DMS53 (cell line): ENCODE data around the gene MTUS2.
"Not testable (repeated sequence)": the region's sequence is repeated elsewhere in the genome, so short reads cannot be mapped to it uniquely, and the experiment has no call there.

Source experiments
- DNase-seq: peaks from one replicate; lab custom pipeline; 2025; lab: John Stamatoyannopoulos, UW

The MTUS2 gene

DNA sequence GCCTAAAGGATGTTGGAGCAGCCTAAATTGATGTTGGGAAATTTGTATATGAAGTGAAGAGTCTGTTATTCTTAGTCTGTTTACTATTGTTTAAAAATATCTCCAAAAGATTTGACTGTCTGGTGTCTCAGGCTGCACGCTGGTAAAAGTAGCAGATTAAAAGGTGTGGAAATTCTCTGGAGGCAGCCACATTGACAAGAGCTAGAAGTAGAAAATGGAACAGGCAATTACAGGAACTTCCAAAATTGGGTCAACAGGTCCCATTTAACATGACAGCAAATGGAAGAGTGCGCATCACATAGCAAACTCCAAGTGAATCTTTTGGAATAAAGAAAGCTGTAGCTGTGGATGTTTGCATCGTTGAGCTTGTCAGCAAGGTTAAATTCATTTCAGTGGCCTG lies 138.3 kb downstream of the MTUS2 start:
- DNase-seq: no peak

DNA sequence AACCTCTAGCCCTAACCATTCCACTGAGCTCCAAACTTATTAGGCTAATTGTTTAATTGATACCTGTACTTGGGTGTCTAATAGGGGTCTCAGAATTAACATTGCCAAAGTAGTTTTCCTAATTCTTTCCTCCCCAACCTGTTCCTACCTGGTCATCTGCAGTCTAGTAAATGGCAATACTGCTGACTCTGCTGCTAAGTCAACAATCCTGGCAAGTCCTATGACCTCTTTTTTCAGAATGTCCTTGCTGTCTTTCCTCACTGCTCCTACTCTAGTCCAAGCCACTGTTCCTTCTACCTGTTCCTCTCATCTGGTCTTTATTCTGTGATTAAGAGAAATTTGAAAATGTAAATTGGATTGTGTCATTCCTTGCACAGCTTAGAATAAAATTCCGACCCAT lies 143.9 kb downstream of the MTUS2 start:
- DNase-seq: no peak

DNA sequence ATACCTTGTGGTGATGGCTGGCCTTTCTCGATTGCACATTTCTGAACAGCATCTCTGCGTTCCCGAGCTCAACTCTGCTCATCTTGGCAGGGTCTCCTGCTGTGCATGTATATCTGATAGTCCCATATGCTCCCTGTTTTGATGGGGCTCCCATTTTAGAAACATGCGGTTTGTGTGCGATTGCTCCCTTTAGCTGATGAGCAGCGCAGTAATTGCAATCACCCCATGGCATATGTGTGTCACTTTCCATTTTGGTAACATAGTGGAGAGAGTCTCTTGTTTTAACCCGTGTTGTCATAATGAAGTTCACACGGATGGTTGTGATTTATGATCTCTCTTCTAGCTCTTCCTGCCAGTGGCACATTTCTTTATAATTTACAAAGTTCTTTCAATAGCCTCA lies 144.7 kb downstream of the MTUS2 start:
- no peak for DNase-seq

- DNase-seq: no peak
Observed at GRCh38 chr13:28967029-28967915, 147.1 kb downstream of the MTUS2 start.

GRCh38 chr13:28976195-28976594 lies 156.1 kb downstream of the MTUS2 start:
- DNase-seq: no peak

- DNase-seq: no peak
Observed at GRCh38 chr13:28976636-28977035, 156.5 kb downstream of the MTUS2 start.

- DNase-seq: no peak
Observed at GRCh38 chr13:28978574-28978973, 158.4 kb downstream of the MTUS2 start.

DNA sequence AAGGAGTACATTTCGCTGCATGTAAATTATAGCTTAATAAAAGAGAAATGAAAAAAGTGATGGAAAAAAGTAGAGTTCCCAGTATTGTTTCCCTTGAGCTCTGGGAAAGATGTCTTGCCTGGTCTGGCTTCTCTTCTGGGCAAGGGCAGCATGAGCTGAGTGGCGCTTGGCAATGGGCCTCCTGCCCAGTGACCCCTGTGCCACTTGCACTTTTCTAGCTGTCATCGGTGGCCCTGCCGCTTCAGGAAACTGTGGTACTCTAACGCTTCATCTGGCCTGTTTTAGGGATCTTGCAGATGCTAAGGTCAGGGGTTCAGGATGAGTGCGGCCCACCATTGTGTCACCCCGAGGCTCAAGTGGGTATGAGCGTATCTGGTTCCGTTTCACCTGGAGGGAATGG lies 161.4 kb downstream of the MTUS2 start:
- DNase-seq: no peak

DNA sequence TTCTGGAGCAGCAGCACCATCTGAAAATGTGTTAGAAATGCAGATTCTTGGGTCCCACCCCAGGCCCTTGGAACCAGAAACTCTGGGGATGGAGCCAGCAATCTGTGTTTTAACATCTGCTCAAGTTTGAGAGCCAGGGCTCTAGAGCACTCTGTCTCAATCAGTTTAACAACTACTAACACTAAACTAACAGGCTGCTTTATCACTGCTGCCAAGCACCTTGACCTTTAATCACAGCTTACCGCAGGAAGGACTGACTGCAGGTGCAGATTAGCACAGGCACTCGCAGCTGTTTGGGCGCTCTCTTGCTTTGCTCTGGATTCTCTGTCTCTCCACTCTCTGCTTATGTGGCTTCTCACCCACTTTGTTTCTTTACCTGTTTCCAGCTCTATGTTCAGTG lies 163.5 kb downstream of the MTUS2 start:
- peak; percentile 26 for DNase-seq

DNA sequence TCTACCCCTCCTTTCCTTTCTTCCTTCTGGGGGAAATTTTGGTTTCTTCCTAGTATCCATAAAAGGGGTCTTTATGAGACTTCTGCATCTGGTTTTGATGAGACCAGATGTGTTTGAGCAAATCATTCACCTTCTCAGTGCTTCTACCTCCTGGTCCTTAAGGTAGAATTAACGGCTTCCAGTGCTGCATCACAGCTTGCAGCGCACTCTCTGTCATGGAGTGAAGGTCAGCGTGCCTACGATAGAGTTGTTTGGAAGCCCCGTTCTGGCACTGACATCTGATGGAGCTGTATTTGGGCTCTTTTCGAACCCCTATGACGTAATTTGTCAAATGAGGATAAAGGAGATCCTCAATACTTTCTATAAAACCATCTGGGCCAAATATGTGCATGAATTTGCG lies 164.2 kb downstream of the MTUS2 start:
- no peak for DNase-seq

DNA sequence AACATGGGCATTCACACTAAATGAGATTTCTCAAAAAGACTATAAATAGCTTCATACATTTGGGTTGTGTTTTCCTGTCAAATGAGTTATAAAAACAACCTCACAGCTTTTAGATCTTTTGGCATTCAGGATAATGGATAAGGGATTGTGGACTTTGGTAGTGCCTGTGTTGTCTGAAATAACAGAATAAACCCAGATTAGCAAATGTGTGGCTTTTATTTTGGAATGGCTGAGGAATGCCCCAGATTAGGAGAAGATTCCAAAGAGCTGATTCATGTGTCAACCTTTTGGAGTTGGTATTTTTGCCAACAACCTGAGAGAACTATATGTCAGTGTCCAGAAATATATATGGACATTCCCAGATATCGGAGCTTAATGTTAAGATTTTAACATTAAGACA lies 164.7 kb downstream of the MTUS2 start:
- no peak for DNase-seq

DNA sequence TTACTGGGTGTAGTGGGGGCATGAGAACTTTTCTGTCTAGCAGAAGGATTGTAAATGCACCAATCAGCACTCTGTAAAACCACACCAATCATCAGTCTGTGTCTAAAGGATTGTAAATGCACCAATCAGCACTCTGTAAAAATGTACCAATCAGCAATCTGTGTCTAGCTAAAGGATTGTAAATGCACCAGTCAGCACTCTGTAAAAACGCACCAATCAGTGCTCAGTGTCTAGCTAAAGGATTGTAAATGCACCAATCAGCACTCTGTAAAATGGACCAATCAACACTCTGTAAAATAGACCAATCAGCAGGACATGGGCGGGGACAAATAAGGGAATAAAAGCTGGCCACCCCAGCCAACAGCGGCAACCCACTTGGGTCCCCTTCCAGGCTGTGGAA lies 170.2 kb downstream of the MTUS2 start:
- not testable (repeated sequence) for DNase-seq

DNA sequence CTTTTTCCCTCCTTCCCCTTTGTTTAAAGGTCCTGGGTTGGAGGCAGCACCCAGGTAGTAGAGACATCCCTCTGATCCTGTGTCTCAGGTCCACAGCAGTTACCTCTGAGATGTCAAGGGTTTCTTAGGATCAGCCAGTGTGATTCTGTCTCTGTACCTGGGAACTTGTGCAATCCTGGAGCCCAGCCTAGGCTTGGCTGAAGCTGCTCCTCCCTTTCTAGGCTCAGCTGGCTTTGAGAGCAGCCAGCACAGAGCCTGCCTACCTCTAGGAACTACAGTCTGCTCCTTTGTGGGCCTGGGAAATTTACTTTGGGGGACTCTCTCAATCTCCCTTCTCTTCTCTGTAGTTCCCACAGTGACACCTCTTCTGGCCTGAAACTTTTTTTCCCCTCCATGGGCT lies 171.6 kb downstream of the MTUS2 start:
- DNase-seq: no peak

DNA sequence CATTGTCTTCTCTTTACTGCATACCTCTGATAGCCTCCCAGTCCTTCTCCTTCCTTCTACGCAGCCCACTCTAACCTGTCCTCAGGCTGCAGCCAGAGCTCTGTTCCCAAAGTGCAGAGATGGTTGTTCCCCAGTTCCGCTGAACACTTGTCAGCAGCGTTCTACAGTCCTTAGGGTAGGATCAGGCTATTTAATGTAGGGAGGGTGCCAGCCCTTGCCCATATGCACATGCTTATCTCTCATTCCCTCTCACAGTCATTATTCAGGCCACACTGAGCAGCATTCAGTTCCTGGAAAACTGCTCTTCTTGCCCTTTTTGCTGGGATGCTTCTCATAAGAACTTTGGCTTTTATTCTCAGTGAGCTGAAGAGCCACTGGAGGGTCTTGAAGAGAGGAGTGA lies 180.7 kb downstream of the MTUS2 start:
- DNase-seq: no peak

DNA sequence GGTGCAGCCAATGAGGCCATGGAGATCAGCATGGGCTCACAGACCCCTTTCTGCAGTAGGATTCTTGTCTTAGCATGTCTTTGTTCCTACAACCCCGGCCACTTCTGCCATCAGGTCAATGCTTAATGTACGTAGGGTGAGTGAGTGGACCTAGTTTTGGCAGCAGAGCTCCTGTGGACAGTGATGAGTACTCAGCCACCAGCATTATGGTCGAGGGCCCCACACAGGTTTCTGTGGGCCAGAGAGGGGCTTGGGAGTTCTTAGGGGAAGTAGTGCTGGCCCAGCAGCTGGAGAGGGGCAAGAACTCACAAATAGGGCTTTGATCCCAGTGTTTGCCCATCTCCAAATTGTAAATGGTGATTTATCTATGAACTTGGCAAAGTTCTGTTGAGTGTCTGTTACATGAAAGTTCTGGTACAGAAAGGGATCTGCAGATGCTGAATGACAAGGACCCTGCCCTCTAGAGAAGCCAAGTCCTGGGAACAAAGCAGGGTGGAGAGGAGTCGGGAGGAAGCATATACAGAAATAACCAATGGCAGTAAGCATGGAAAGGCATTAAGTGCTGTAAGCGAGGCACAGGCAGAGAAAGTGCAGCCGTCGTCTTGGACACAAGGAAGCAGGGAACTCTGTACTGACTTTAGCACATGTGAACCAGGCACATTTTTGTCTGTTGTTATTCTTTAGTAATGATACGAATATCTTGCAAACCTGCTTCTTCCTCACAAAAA lies 185.1 kb downstream of the MTUS2 start:
- no peak for DNase-seq

DNA sequence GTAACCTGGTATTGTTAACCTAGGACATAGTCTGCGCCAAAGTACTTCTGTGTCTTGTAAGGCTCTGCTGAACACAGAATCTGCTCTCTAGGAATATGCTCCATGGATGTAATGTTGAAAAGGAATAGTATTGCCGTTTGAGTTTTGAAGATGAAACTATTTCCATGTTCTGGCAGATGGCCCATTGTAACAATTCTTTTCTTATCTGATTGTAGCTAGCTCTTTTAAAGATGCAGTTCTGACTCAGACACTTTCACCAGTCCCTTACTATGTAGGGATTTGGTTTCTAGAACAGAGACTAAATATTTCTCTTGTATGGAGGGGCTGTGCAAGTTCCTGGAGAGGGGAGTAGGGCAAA lies 185.6 kb downstream of the MTUS2 start:
- no peak for DNase-seq

DNA sequence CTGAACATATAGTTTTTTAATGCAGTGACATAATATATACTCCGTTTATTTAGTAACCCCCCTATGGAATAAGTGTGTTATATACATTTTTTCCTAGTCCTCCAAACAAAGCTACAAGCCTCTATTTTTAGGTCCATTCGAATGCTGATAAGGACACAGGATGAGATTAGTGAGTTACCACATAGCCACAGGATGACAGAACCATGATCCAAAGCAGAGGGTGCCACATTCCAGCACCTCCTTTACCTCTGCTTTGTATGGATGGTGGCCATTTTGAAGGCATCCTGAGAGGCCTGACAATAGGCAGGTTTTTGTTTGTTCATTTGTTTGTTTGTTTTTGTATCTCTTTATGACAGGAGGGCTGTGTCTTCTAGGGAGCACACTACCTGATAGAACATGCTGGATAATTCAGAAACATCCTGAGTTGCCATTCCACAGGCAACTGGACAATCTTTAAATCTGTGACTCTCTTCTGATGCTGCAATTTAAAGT lies 186.3 kb downstream of the MTUS2 start:
- DNase-seq: no peak

DNA sequence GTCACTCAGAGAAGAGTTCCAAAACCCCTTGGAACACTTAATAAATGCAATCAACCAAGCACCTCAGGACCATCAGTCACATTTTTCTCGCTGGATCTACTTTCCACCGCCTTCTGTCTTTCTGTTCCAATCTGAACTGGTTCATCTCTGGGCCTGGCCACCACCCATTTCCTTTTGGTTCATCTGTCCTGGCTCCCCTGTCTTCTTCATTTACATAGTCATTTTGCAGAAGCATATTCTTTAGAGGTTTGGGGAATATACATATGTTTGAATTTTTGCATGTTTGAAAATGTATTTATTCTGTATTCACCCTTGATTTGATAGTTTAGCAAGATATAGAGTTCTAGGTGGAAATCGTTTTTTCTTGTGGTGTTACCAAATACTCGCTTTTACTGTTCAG lies 188.2 kb downstream of the MTUS2 start:
- no peak for DNase-seq

GRCh38 chr13:29020314-29020713 lies 200.2 kb downstream of the MTUS2 start:
- DNase-seq: no peak

DNA sequence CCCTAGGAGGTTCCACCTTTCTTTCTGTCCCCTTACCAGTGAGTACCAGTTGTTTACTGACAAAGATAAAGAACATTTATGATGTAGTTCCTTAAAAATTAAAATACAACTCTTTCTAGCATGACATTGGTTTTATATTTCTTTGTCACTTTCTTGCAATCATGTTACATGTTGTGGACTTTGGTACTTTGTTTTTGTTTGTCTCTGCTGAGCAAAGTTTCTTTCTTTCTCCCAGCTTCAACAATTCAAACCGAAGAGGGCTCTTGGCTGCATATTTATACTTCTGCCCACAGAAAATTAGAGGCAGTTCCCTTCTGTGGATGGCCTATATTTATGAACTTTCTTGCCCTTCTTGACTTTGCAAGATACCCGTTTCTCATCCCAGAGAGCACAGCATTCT lies 201.2 kb downstream of the MTUS2 start:
- DNase-seq: no peak

DNA sequence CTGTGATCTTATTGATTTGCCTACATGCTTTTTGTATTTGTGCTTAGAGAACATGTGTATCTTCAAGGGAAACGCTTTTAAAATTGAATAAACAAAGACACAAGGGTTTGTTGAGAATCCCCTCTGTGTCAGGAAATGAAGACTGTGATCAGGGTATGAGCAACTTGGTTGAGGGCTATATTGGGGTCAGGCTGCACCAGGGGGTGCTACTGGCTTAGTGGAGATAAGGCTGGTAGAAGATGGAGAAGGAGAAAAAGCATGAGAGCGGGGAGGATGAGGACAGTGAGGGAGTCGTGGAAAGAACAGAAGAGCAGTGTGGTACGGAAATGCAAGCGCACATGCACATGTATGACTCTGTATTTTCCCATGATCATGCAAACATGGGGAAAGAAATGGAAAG lies 201.6 kb downstream of the MTUS2 start:
- DNase-seq: no peak

- no peak for DNase-seq
Observed at GRCh38 chr13:29022410-29022809, 202.3 kb downstream of the MTUS2 start.

GRCh38 chr13:29022968-29023367 lies 202.8 kb downstream of the MTUS2 start:
- DNase-seq: no peak
